Activated CD8-positive, alpha-beta memory T cell treated with anti-CD3 and anti-CD28 coated beads, Interleukin-2, amount 10 ng/mL, durations not matched to agents 7 days and 5 days (primary cell): ENCODE results near the gene PDZK1IP1. TPM values are rescaled to one million over a fixed set of nuclear protein-coding genes. Genes with fewer than 3 reads are reported as not detected.
"Not testable (repeated sequence)": the region's sequence is repeated elsewhere in the genome, so short reads cannot be mapped to it uniquely, and the experiment has no call there.

Source experiments
- ATAC-seq: fragments of 150-1000 bp; cut with Tn5 transposase; one replicate; pipeline ENCODE4 v1.10.0; 2021; ENCODE audit warnings: moderate library complexity
- CTCF ChIA-PET: fragments of 350-600 bp; sonication (Branson Sonifier 250); formaldehyde crosslinking; loops from one replicate; lab custom pipeline; 2021; ENCODE audit warnings: antibody characterized with exemption; lab: Charles Lee
- DNase-seq: peaks from one replicate; pipeline ENCODE4 v3.0.0-alpha.2; 2020
- H3K27ac Mint-ChIP-seq: one replicate; pipeline ENCODE4 v1.8.0; 2021; ENCODE audit warnings: mild to moderate bottlenecking, mixed read lengths
- H3K27me3 Mint-ChIP-seq: one replicate; pipeline ENCODE4 v1.8.0; 2021; ENCODE audit warnings: mixed read lengths
- H3K36me3 Mint-ChIP-seq: one replicate; pipeline ENCODE4 v1.8.0; 2021; ENCODE audit warnings: mild to moderate bottlenecking, mixed read lengths
- H3K4me1 Mint-ChIP-seq: one replicate; pipeline ENCODE4 v1.8.0; 2021; ENCODE audit warnings: mixed read lengths
- H3K4me3 Mint-ChIP-seq: one replicate; pipeline ENCODE4 v1.8.0; 2021; ENCODE audit warnings: mild to moderate bottlenecking, moderate library complexity, mixed read lengths
- H3K9me3 Mint-ChIP-seq: one replicate; pipeline ENCODE4 v1.8.0; 2022; ENCODE audit warnings: low read depth, mixed read lengths
- total RNA-seq, 2 experiments: library from RNA; stranded (reverse); gene quantifications; one replicate each; pipeline ENCODE4 v1.2.3, GENCODE V29; 2021

PDZK1IP1 gene
- total RNA-seq, 2 experiments from 2014 or later: not detected

- CTCF ChIA-PET: interaction anchor here (0.9 to 7.5 kb wide), 15 partner anchors 8 to 538 kb away, joined by 3 to 107 read pairs (median 5); partner anchors contain the start of genes FOXD2 and PDZK1IP1
- ATAC-seq (no peak), DNase-seq (no peak)
- Mint-ChIP-seq H3K4me1 (peaks cover 10% of the 10 kb centered on the region), H3K4me3 (no peak overlapping the region), H3K27ac (no peak overlapping the region), H3K9me3 (no peaks in the 10 kb centered on the region), H3K36me3 (no peaks in the 10 kb centered on the region), H3K27me3 (peaks cover 24% of the 10 kb centered on the region)
These were observed 9.8 kb downstream of the PDZK1IP1 start for GRCh38 chr1:47179988-47180563.

- H3K4me1 Mint-ChIP-seq: peaks cover 10% of the 10 kb centered on the region
- H3K27me3 Mint-ChIP-seq: peaks cover 28% of the 10 kb centered on the region
- H3K27ac Mint-ChIP-seq: peak overlapping the region; percentile 79
- DNase-seq (peak; percentile 88), ATAC-seq (peak; percentile 88)
- H3K36me3 Mint-ChIP-seq: no peaks in the 10 kb centered on the region
- H3K9me3 Mint-ChIP-seq: no peaks in the 10 kb centered on the region
- peak overlapping the region; percentile 73 for H3K4me3 Mint-ChIP-seq
- CTCF ChIA-PET: interaction anchor here (0.6 to 7.5 kb wide), 31 partner anchors 9 to 770 kb away, joined by 3 to 107 read pairs (median 4); partner anchors contain the start of genes FOXD2, FOXE3 and PDZK1IP1
These were observed 10.5 kb downstream of the PDZK1IP1 start for GRCh38 chr1:47179017-47179987.

GRCh38 chr1:47178654-47179016, 11.2 kb downstream of the PDZK1IP1 start:
- Mint-ChIP-seq H3K4me1 (peaks cover 10% of the 10 kb centered on the region), H3K27me3 (peaks cover 31% of the 10 kb centered on the region), H3K27ac (no peak overlapping the region), H3K36me3 (no peaks in the 10 kb centered on the region), H3K9me3 (no peaks in the 10 kb centered on the region), H3K4me3 (peak overlapping the region; percentile 73)
- no peak for DNase-seq
- ATAC-seq: no peak
- CTCF ChIA-PET: interaction anchor here (0.6 to 7.5 kb wide), 24 partner anchors 10 to 769 kb away, joined by 3 to 107 read pairs (median 5); partner anchors contain the start of genes FOXD2, FOXE3 and PDZK1IP1

- Mint-ChIP-seq H3K4me1 (peaks cover 10% of the 10 kb centered on the region), H3K27me3 (peaks cover 28% of the 10 kb centered on the region), H3K27ac (no peak overlapping the region), H3K36me3 (no peaks in the 10 kb centered on the region), H3K9me3 (no peaks in the 10 kb centered on the region), H3K4me3 (no peak overlapping the region)
- DNase-seq (no peak), ATAC-seq (no peak)
- CTCF ChIA-PET: interaction anchor here (1.6 to 7.5 kb wide), 6 partner anchors 15 to 532 kb away, joined by 4 to 107 read pairs (median 10); partner anchors contain the start of genes FOXD2 and PDZK1IP1
These were observed 11.8 kb downstream of the PDZK1IP1 start for GRCh38 chr1:47178020-47178419.

- CTCF ChIA-PET: interaction anchor here (0.8 to 1.9 kb wide), 8 partner anchors 9 to 302 kb away, joined by 3 to 13 read pairs (median 3); no protein-coding TSS in a partner anchor
- Mint-ChIP-seq H3K4me1 (peaks cover 10% of the 10 kb centered on the region), H3K9me3 (no peaks in the 10 kb centered on the region), H3K27ac (no peak overlapping the region), H3K36me3 (no peaks in the 10 kb centered on the region), H3K4me3 (no peak overlapping the region), H3K27me3 (peaks cover 25% of the 10 kb centered on the region)
- DNase-seq (peak; percentile 69), ATAC-seq (peak; percentile 46)
These were observed 14.5 kb downstream of the PDZK1IP1 start for GRCh38 chr1:47175227-47175934.

- no peak for DNase-seq
- H3K27me3 Mint-ChIP-seq: peaks cover 19% of the 10 kb centered on the region
- no peak overlapping the region for H3K27ac Mint-ChIP-seq
- CTCF ChIA-PET: interaction anchor here (0.9 to 1.9 kb wide), 5 partner anchors 9 to 301 kb away, joined by 3 to 13 read pairs (median 3); no protein-coding TSS in a partner anchor
- ATAC-seq: no peak
- H3K4me1 Mint-ChIP-seq: peaks cover 9% of the 10 kb centered on the region
- H3K4me3 Mint-ChIP-seq: no peak overlapping the region
- no peaks in the 10 kb centered on the region for H3K9me3 Mint-ChIP-seq
- no peaks in the 10 kb centered on the region for H3K36me3 Mint-ChIP-seq
These were observed 15.2 kb downstream of the PDZK1IP1 start for GRCh38 chr1:47174656-47175020.

- Mint-ChIP-seq H3K9me3 (no peaks in the 10 kb centered on the region), H3K4me3 (no peak overlapping the region), H3K36me3 (no peaks in the 10 kb centered on the region), H3K4me1 (no peaks in the 10 kb centered on the region), H3K27me3 (peaks cover 17% of the 10 kb centered on the region), H3K27ac (no peak overlapping the region)
- CTCF ChIA-PET: interaction anchor here (1.0 kb wide), 1 partner anchor 11 kb away, joined by 3 read pairs; no protein-coding TSS in a partner anchor
- no peak for DNase-seq
- ATAC-seq: no peak
These were observed 17.1 kb downstream of the PDZK1IP1 start for GRCh38 chr1:47172782-47173181.

GRCh38 chr1:47164552-47164951, 25.3 kb downstream of the PDZK1IP1 start:
- Mint-ChIP-seq H3K27ac (no peak overlapping the region), H3K9me3 (no peaks in the 10 kb centered on the region), H3K4me1 (no peaks in the 10 kb centered on the region), H3K36me3 (no peaks in the 10 kb centered on the region), H3K27me3 (peaks cover 37% of the 10 kb centered on the region), H3K4me3 (no peak overlapping the region)
- CTCF ChIA-PET: interaction anchor here (1.3 to 1.4 kb wide), 2 partner anchors 12 to 28 kb away, joined by 3 to 4 read pairs; no protein-coding TSS in a partner anchor
- DNase-seq: no peak
- no peak for ATAC-seq

- no peak overlapping the region for H3K4me3 Mint-ChIP-seq
- H3K9me3 Mint-ChIP-seq: no peaks in the 10 kb centered on the region
- CTCF ChIA-PET: no interaction called here
- H3K4me1 Mint-ChIP-seq: no peaks in the 10 kb centered on the region
- H3K36me3 Mint-ChIP-seq: no peaks in the 10 kb centered on the region
- ATAC-seq (no peak), DNase-seq (no peak)
- peaks cover 32% of the 10 kb centered on the region for H3K27me3 Mint-ChIP-seq
- no peak overlapping the region for H3K27ac Mint-ChIP-seq
These were observed 28.4 kb downstream of the PDZK1IP1 start for GRCh38 chr1:47161298-47162040.

GRCh38 chr1:47160716-47161115, 29.1 kb downstream of the PDZK1IP1 start:
- Mint-ChIP-seq H3K36me3 (no peaks in the 10 kb centered on the region), H3K27me3 (peaks cover 38% of the 10 kb centered on the region), H3K27ac (no peak overlapping the region), H3K4me3 (no peak overlapping the region), H3K9me3 (no peaks in the 10 kb centered on the region), H3K4me1 (no peaks in the 10 kb centered on the region)
- CTCF ChIA-PET: no interaction called here
- ATAC-seq (no peak), DNase-seq (no peak)

- H3K9me3 Mint-ChIP-seq, H3K27ac Mint-ChIP-seq, DNase-seq, H3K4me1 Mint-ChIP-seq, ATAC-seq, H3K4me3 Mint-ChIP-seq, CTCF ChIA-PET, H3K36me3 Mint-ChIP-seq: not testable (repeated sequence)
- peaks cover 40% of the 10 kb centered on the region for H3K27me3 Mint-ChIP-seq
These were observed 31.9 kb downstream of the PDZK1IP1 start for GRCh38 chr1:47157957-47158356.

GRCh38 chr1:47156457-47156856, 33.4 kb downstream of the PDZK1IP1 start:
- CTCF ChIA-PET, DNase-seq, ATAC-seq, H3K9me3 Mint-ChIP-seq, H3K27ac Mint-ChIP-seq, H3K4me1 Mint-ChIP-seq, H3K4me3 Mint-ChIP-seq, H3K36me3 Mint-ChIP-seq: not testable (repeated sequence)
- peaks cover 31% of the 10 kb centered on the region for H3K27me3 Mint-ChIP-seq
